PFSK-1 (cell line): ENCODE measurements around the gene DCAF11. TPM values are rescaled to one million over a fixed set of nuclear protein-coding genes. Genes with fewer than 3 reads are reported as not detected.
A peak's percentile ranks its signal among the peaks of the same experiment; 100 is the strongest.

Experiments
- FOXP2 ChIP-seq: optimal IDR thresholded peaks from 2 replicates; pipeline ENCODE3; 2011; ENCODE audit warnings: borderline replicate concordance, control low read depth, inconsistent platforms; ENCODE audit not compliant: insufficient read depth; ENCODE audit errors: extremely low read length, extremely low read depth
- POLR2AphosphoS5 ChIP-seq: IDR thresholded peaks from 2 replicates; pipeline ENCODE4 v1.6.1; 2012; ENCODE audit warnings: low read depth, mild to moderate bottlenecking, control low read depth, low read length, moderate library complexity
- REST ChIP-seq, 2 experiments: IDR thresholded peaks; 2 replicates each; pipeline versions ENCODE4 v1.6.1 to v1.8.0; 2011 to 2012; ENCODE audit warnings: low read depth in 2 of 2, low read length in 2 of 2, control low read depth in 1 of 2, inconsistent platforms in 1 of 2, mild to moderate bottlenecking in 1 of 2, moderate library complexity in 1 of 2; ENCODE audit not compliant: insufficient read depth in 1 of 2
- SIN3A ChIP-seq: IDR thresholded peaks from 2 replicates; pipeline ENCODE4 v1.6.1; 2012; ENCODE audit warnings: mild to moderate bottlenecking, low read length, moderate library complexity, borderline replicate concordance; ENCODE audit not compliant: insufficient read depth
- TAF1 ChIP-seq: IDR thresholded peaks from 2 replicates; pipeline ENCODE4 v1.6.1; 2012; ENCODE audit warnings: low read length, control low read depth, borderline replicate concordance; ENCODE audit not compliant: insufficient read depth
- polyA plus RNA-seq: library from polyadenylated mRNA; unstranded; fragments of >200 nt; gene quantifications from one replicate; pipeline ENCODE4 v1.2.1, GENCODE V29; 2012; ENCODE audit warnings: low read depth, missing spikeins; ENCODE audit not compliant: insufficient read length

The DCAF11 gene
- polyA plus RNA-seq, result 21.5 TPM

- TF ChIP-seq TAF1, result no peak
- TF ChIP-seq REST (IDR thresholded peaks at IDR 0.05; ENCODE audit: insufficient read depth in 1 of 2, low read depth in 2 of 2, low read length in 2 of 2), result no peak
- TF ChIP-seq POLR2AphosphoS5, result peak; percentile 38
- TF ChIP-seq FOXP2, result peak; percentile 86
- peak; percentile 61; the same call in 1 of the 2 replicates for TF ChIP-seq SIN3A
Measured at GRCh38 chr14:24114532-24115421, at the start of gene DCAF11, which contains the start of gene NRL. TSS of gene DCAF11 (plus strand) at chr14:24114777. CDS start at chr14:24115595, 818 bp downstream. TSS of gene NRL (minus strand) at chr14:24114949. CDS start at chr14:24082848, 32,101 bp downstream.

- TF ChIP-seq SIN3A, result no peak
- no peak for TF ChIP-seq FOXP2
- no peak for TF ChIP-seq POLR2AphosphoS5
- TF ChIP-seq REST (IDR thresholded peaks at IDR 0.05; ENCODE audit: insufficient read depth in 1 of 2, low read depth in 2 of 2, low read length in 2 of 2), result no peak
- no peak for TF ChIP-seq TAF1
Measured at GRCh38 chr14:24064856-24065255, 49.7 kb upstream of the DCAF11 start.

GRCh38 chr14:24065408-24065807 is 49.2 kb upstream of the DCAF11 start:
- TF ChIP-seq REST (IDR thresholded peaks at IDR 0.05; ENCODE audit: insufficient read depth in 1 of 2, low read depth in 2 of 2, low read length in 2 of 2), result no peak
- TF ChIP-seq FOXP2, result no peak
- TF ChIP-seq TAF1, result no peak
- TF ChIP-seq POLR2AphosphoS5, result no peak
- no peak for TF ChIP-seq SIN3A

GRCh38 chr14:24066496-24067132 is 48.0 kb upstream of the DCAF11 start:
- TF ChIP-seq POLR2AphosphoS5, result no peak
- no peak for TF ChIP-seq TAF1

- TF ChIP-seq REST (IDR thresholded peaks at IDR 0.05; ENCODE audit: insufficient read depth in 1 of 2, low read depth in 2 of 2, low read length in 2 of 2) (no peak), FOXP2 (no peak), TAF1 (no peak), SIN3A (no peak), POLR2AphosphoS5 (no peak)
Measured at GRCh38 chr14:24067133-24068082, 47.2 kb upstream of the DCAF11 start.
